Activated CD4-positive, alpha-beta T cell treated with anti-CD3 and anti-CD28 coated beads for 1 hour (primary cell): ENCODE data around the gene DPP8.
"Not testable (repeated sequence)": the region's sequence is repeated elsewhere in the genome, so short reads cannot be mapped to it uniquely, and the experiment has no call there.

Experiments
- DNase-seq: peaks from one replicate; pipeline ENCODE4 v3.0.0-alpha.2; 2020

DPP8 gene

GRCh38 chr15:65400760-65401610, 116.5 kb downstream of the DPP8 start:
- DNase-seq = peak; percentile 17

- DNase-seq = no peak
Measured at GRCh38 chr15:65399997-65400396, 117.5 kb downstream of the DPP8 start.

- no peak for DNase-seq
Measured at GRCh38 chr15:65399001-65399706, 118.3 kb downstream of the DPP8 start.

GRCh38 chr15:65398486-65398885, 119.0 kb downstream of the DPP8 start:
- not testable (repeated sequence) for DNase-seq

GRCh38 chr15:65396965-65397317, 120.5 kb downstream of the DPP8 start:
- no peak for DNase-seq

GRCh38 chr15:65396283-65396964, 121.1 kb downstream of the DPP8 start:
- no peak for DNase-seq

GRCh38 chr15:65395567-65396202, 121.8 kb downstream of the DPP8 start:
- DNase-seq = no peak

- no peak for DNase-seq
Measured at GRCh38 chr15:65394936-65395335, 122.6 kb downstream of the DPP8 start.

GRCh38 chr15:65394280-65394789, 123.2 kb downstream of the DPP8 start:
- no peak for DNase-seq

- no peak for DNase-seq
Measured at GRCh38 chr15:65393557-65393956, 123.9 kb downstream of the DPP8 start.

- DNase-seq = no peak
Measured at GRCh38 chr15:65393091-65393490, 124.4 kb downstream of the DPP8 start.
